Measurements from ENCODE around the gene SCAF1. TPM values are rescaled to one million over a fixed set of nuclear protein-coding genes. Genes with fewer than 3 reads are reported as not detected.
A peak's percentile ranks its signal among the peaks of the same experiment; 100 is the strongest.

SCAF1 gene
- total and polyA plus RNA-seq, 9 of the 15 experiments (the other 6 are each of a cell fraction or from before 2014, with no cell fraction given), result 0.20 to 79.0 (median 4.9) TPM

DNA sequence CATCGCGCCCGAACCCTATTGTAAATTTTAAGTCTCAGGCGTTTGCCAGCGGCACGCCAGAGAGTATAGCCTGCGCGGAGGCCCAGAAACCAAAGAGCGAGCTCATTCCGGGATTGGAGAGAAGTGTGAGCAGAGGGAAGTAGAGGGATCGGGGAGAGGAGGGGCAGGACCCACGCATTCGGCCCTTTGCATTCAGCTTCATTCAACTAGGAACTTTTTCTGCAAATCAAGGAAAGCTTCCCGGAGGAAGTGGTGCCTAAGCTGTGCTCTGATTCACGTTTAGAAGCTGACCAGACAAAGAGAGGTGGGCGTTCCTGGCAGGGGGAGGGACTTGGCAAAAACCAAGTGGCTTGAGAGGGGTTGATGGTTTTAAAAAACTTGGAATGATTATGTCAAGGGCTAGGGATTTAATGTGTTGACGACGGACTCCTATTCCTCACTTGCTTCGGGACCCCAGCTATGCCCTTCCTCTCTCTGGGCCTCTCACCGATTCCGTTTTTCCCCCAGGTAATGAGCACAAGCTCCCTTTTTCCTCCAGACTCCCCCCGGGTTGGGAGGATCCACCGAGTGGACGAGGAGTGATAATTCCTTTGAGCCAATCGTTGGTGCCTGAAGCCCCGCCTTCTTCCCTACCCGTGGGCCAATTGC lies 34.3 kb downstream of the SCAF1 start (continued):
- TF ChIP-seq, protein P1, sequence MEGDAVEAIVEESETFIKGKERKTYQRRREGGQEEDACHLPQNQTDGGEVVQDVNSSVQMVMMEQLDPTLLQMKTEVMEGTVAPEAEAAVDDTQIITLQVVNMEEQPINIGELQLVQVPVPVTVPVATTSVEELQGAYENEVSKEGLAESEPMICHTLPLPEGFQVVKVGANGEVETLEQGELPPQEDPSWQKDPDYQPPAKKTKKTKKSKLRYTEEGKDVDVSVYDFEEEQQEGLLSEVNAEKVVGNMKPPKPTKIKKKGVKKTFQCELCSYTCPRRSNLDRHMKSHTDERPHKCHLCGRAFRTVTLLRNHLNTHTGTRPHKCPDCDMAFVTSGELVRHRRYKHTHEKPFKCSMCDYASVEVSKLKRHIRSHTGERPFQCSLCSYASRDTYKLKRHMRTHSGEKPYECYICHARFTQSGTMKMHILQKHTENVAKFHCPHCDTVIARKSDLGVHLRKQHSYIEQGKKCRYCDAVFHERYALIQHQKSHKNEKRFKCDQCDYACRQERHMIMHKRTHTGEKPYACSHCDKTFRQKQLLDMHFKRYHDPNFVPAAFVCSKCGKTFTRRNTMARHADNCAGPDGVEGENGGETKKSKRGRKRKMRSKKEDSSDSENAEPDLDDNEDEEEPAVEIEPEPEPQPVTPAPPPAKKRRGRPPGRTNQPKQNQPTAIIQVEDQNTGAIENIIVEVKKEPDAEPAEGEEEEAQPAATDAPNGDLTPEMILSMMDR (IDR thresholded peaks at IDR 0.05 in 2 of 3, conservative IDR thresholded peaks at IDR 0.05 in 1 of 3; ENCODE audit: insufficient read depth in 2 of 3, low read depth in 1 of 3, low read length in 3 of 3), result no peak
- TF ChIP-seq SMAD2 (IDR thresholded peaks at IDR 0.05; ENCODE audit: low read depth, low read length) (no peak), SRF (CRISPR knock-in tag; IDR thresholded peaks at IDR 0.05) (no peak), KLF6 (CRISPR knock-in tag; IDR thresholded peaks at IDR 0.05; ENCODE audit: borderline replicate concordance) (no peak), NELFE (IDR thresholded peaks at IDR 0.05; ENCODE audit: insufficient read depth, insufficient read length) (no peak), RAD51 (IDR thresholded peaks at IDR 0.05; ENCODE audit: borderline replicate concordance, low read depth) (no peak), SMARCE1 (IDR thresholded peaks at IDR 0.05) (no peak), RB1 (IDR thresholded peaks at IDR 0.05; ENCODE audit: low read depth) (peak; percentile 72), ZBTB1 (CRISPR knock-in tag; IDR thresholded peaks at IDR 0.05; ENCODE audit: borderline replicate concordance, low read depth) (peak; percentile 56; the same call in 1 of the 2 replicates), SIX5 (IDR thresholded peaks at IDR 0.05; ENCODE audit: borderline replicate concordance in 1 of 2, insufficient read depth in 1 of 2, low read depth in 1 of 2, low read length in 2 of 2) (peak; percentile 24 to 35; a peak in 3 of 4 replicates), MEIS2 (IDR thresholded peaks at IDR 0.05; ENCODE audit: partially characterized antibody) (peak; percentile 11), CREB3L1 (IDR thresholded peaks at IDR 0.05; ENCODE audit: borderline replicate concordance, low read depth) (0 out of 2 replicates have a peak, but pooled peaks have one; percentile 13)
- TF ChIP-seq, protein P2, sequence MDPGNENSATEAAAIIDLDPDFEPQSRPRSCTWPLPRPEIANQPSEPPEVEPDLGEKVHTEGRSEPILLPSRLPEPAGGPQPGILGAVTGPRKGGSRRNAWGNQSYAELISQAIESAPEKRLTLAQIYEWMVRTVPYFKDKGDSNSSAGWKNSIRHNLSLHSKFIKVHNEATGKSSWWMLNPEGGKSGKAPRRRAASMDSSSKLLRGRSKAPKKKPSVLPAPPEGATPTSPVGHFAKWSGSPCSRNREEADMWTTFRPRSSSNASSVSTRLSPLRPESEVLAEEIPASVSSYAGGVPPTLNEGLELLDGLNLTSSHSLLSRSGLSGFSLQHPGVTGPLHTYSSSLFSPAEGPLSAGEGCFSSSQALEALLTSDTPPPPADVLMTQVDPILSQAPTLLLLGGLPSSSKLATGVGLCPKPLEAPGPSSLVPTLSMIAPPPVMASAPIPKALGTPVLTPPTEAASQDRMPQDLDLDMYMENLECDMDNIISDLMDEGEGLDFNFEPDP (CRISPR knock-in tag; IDR thresholded peaks at IDR 0.05), result no peak
- TF ChIP-seq, protein P3, sequence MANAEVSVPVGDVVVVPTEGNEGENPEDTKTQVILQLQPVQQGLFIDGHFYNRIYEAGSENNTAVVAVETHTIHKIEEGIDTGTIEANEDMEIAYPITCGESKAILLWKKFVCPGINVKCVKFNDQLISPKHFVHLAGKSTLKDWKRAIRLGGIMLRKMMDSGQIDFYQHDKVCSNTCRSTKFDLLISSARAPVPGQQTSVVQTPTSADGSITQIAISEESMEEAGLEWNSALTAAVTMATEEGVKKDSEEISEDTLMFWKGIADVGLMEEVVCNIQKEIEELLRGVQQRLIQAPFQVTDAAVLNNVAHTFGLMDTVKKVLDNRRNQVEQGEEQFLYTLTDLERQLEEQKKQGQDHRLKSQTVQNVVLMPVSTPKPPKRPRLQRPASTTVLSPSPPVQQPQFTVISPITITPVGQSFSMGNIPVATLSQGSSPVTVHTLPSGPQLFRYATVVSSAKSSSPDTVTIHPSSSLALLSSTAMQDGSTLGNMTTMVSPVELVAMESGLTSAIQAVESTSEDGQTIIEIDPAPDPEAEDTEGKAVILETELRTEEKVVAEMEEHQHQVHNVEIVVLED (CRISPR knock-in tag; IDR thresholded peaks at IDR 0.05), result no peak
- TF ChIP-seq, protein P4, sequence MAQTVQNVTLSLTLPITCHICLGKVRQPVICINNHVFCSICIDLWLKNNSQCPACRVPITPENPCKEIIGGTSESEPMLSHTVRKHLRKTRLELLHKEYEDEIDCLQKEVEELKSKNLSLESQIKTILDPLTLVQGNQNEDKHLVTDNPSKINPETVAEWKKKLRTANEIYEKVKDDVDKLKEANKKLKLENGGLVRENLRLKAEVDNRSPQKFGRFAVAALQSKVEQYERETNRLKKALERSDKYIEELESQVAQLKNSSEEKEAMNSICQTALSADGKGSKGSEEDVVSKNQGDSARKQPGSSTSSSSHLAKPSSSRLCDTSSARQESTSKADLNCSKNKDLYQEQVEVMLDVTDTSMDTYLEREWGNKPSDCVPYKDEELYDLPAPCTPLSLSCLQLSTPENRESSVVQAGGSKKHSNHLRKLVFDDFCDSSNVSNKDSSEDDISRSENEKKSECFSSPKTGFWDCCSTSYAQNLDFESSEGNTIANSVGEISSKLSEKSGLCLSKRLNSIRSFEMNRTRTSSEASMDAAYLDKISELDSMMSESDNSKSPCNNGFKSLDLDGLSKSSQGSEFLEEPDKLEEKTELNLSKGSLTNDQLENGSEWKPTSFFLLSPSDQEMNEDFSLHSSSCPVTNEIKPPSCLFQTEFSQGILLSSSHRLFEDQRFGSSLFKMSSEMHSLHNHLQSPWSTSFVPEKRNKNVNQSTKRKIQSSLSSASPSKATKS (CRISPR knock-in tag; IDR thresholded peaks at IDR 0.05), result no peak
- TF ChIP-seq, protein P5, sequence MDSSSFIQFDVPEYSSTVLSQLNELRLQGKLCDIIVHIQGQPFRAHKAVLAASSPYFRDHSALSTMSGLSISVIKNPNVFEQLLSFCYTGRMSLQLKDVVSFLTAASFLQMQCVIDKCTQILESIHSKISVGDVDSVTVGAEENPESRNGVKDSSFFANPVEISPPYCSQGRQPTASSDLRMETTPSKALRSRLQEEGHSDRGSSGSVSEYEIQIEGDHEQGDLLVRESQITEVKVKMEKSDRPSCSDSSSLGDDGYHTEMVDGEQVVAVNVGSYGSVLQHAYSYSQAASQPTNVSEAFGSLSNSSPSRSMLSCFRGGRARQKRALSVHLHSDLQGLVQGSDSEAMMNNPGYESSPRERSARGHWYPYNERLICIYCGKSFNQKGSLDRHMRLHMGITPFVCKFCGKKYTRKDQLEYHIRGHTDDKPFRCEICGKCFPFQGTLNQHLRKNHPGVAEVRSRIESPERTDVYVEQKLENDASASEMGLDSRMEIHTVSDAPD (CRISPR knock-in tag; IDR thresholded peaks at IDR 0.05), result no peak

Measured in K562 (cell line).